Uterus (tissue), 2 donors: Measurements from ENCODE around the gene AGPAT4.

Experiments
- POLR2A ChIP-seq, 2 donors: fragments of 450-650 bp; IDR thresholded peaks; one replicate each; pipeline ENCODE4 v1.6.1; 2016; ENCODE audit warnings: antibody characterized with exemption in 2 of 2, mild to moderate bottlenecking in 1 of 2, moderate library complexity in 1 of 2
- TF ChIP-seq, protein P1 (sequence below), 4 experiments: fragments of 200-600 bp in 2 of 4; fragments of 450-650 bp in 2 of 4; sonication (generic) in 2 of 4; IDR thresholded peaks; one replicate each; pipeline ENCODE4 v1.5.1; 2016 to 2019; ENCODE audit warnings: antibody characterized with exemption in 4 of 4, mild to moderate bottlenecking in 2 of 4, moderate library complexity in 1 of 4

DNA sequence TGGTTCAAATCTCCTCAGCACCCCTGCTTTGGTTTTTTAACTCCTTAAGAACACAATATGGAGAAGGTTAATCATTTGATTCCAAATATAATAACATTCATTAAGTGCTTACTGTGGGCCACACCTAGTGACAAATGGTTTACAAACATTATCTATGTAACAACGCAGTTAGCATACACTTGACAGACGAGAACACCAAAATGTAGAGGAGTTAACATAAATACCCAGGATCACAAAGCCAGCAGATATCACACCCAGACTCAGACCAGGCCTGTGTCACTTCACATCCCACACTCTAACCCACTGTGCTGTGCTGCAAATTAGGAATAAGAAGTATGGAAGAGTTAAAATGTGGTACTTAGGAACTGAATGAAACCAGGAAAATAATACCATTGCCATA is 82.9 kb downstream of the AGPAT4 start:
- TF ChIP-seq, protein P1, sequence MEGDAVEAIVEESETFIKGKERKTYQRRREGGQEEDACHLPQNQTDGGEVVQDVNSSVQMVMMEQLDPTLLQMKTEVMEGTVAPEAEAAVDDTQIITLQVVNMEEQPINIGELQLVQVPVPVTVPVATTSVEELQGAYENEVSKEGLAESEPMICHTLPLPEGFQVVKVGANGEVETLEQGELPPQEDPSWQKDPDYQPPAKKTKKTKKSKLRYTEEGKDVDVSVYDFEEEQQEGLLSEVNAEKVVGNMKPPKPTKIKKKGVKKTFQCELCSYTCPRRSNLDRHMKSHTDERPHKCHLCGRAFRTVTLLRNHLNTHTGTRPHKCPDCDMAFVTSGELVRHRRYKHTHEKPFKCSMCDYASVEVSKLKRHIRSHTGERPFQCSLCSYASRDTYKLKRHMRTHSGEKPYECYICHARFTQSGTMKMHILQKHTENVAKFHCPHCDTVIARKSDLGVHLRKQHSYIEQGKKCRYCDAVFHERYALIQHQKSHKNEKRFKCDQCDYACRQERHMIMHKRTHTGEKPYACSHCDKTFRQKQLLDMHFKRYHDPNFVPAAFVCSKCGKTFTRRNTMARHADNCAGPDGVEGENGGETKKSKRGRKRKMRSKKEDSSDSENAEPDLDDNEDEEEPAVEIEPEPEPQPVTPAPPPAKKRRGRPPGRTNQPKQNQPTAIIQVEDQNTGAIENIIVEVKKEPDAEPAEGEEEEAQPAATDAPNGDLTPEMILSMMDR (IDR thresholded peaks at IDR 0.05), result no peak
- TF ChIP-seq POLR2A (IDR thresholded peaks at IDR 0.05), result no peak
